ENCODE results near the gene FKBP10.
"Not testable (repeated sequence)": the region's sequence is repeated elsewhere in the genome, so short reads cannot be mapped to it uniquely, and the experiment has no call there.

GRCh38 chr17:41839448-41839847 lies 26.6 kb downstream of the FKBP10 start:
- not testable (repeated sequence) for TF ChIP-seq TOX (CRISPR knock-in tag; IDR thresholded peaks at IDR 0.05; ENCODE audit: borderline replicate concordance); ARNTL (CRISPR knock-in tag; IDR thresholded peaks at IDR 0.05; ENCODE audit: borderline replicate concordance, low read depth); ZFP3 (CRISPR knock-in tag; IDR thresholded peaks at IDR 0.05); PATZ1 (CRISPR knock-in tag; IDR thresholded peaks at IDR 0.05; ENCODE audit: borderline replicate concordance)
- TF ChIP-seq, protein P1, sequence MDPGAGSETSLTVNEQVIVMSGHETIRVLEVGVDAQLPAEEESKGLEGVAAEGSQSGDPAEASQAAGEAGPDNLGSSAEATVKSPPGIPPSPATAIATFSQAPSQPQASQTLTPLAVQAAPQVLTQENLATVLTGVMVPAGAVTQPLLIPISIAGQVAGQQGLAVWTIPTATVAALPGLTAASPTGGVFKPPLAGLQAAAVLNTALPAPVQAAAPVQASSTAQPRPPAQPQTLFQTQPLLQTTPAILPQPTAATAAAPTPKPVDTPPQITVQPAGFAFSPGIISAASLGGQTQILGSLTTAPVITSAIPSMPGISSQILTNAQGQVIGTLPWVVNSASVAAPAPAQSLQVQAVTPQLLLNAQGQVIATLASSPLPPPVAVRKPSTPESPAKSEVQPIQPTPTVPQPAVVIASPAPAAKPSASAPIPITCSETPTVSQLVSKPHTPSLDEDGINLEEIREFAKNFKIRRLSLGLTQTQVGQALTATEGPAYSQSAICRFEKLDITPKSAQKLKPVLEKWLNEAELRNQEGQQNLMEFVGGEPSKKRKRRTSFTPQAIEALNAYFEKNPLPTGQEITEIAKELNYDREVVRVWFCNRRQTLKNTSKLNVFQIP (CRISPR knock-in tag; IDR thresholded peaks at IDR 0.05; ENCODE audit: borderline replicate concordance, low read depth), result not testable (repeated sequence)
